ENCODE measurements around the gene CTBP2.

- TF ChIP-seq ZNF552 (CRISPR knock-in tag; IDR thresholded peaks at IDR 0.05; ENCODE audit: borderline replicate concordance) (no peak), MAX (IDR thresholded peaks at IDR 0.05) (no peak), RXRB (CRISPR knock-in tag; IDR thresholded peaks at IDR 0.05; ENCODE audit: borderline replicate concordance) (no peak), ZBTB8A (CRISPR knock-in tag; IDR thresholded peaks at IDR 0.05; ENCODE audit: borderline replicate concordance, low read depth) (no peak), MAFK (conservative IDR thresholded peaks at IDR 0.05 in 1 of 2, IDR thresholded peaks at IDR 0.05 in 1 of 2; ENCODE audit: low read length in 2 of 2) (no peak), ZNF639 (CRISPR knock-in tag; conservative IDR thresholded peaks at IDR 0.05) (no peak), ZNF660 (CRISPR knock-in tag; IDR thresholded peaks at IDR 0.05; ENCODE audit: borderline replicate concordance, low read depth) (no peak)
These were observed 8.6 kb downstream of the CTBP2 start for GRCh38 chr10:125151553-125152449.

Measured in HepG2 (cell line).